ENCODE measurements around the gene GJA1.
A peak's percentile ranks its signal among the peaks of the same experiment; 100 is the strongest.

DNA sequence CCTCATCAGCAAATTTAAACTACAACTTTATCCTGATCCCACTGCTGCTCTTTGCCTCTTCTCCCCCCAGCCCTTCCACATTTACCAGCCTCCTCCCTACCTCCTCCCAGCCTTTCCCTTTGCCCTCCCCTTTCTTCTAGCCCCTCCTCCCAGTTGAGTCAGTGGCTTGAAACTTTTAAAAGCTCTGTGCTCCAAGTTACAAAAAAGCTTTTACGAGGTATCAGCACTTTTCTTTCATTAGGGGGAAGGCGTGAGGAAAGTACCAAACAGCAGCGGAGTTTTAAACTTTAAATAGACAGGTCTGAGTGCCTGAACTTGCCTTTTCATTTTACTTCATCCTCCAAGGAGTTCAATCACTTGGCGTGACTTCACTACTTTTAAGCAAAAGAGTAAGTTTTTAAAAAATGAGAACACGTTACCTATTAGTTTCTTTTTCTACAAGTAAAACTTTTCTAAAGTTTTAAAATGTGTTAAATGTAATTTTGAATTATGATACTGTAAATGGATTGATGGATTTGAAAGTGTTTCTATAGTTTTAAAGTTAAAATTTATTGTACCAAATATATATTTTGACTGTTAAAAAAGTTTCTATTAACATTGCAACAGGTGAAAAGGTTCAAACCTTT is at the start of gene GJA1:
- peak; percentile 94 for TF ChIP-seq POLR2AphosphoS5 (IDR thresholded peaks at IDR 0.05; ENCODE audit: low read depth, low read length)
- peak; percentile 99 for TF ChIP-seq SIN3A (IDR thresholded peaks at IDR 0.05; ENCODE audit: borderline replicate concordance, insufficient read depth, low read length)
- TF ChIP-seq, protein P1, sequence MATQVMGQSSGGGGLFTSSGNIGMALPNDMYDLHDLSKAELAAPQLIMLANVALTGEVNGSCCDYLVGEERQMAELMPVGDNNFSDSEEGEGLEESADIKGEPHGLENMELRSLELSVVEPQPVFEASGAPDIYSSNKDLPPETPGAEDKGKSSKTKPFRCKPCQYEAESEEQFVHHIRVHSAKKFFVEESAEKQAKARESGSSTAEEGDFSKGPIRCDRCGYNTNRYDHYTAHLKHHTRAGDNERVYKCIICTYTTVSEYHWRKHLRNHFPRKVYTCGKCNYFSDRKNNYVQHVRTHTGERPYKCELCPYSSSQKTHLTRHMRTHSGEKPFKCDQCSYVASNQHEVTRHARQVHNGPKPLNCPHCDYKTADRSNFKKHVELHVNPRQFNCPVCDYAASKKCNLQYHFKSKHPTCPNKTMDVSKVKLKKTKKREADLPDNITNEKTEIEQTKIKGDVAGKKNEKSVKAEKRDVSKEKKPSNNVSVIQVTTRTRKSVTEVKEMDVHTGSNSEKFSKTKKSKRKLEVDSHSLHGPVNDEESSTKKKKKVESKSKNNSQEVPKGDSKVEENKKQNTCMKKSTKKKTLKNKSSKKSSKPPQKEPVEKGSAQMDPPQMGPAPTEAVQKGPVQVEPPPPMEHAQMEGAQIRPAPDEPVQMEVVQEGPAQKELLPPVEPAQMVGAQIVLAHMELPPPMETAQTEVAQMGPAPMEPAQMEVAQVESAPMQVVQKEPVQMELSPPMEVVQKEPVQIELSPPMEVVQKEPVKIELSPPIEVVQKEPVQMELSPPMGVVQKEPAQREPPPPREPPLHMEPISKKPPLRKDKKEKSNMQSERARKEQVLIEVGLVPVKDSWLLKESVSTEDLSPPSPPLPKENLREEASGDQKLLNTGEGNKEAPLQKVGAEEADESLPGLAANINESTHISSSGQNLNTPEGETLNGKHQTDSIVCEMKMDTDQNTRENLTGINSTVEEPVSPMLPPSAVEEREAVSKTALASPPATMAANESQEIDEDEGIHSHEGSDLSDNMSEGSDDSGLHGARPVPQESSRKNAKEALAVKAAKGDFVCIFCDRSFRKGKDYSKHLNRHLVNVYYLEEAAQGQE (IDR thresholded peaks at IDR 0.05; ENCODE audit: insufficient read depth in 1 of 2, low read depth in 2 of 2, low read length in 2 of 2): no peak
